Measurements from ENCODE around the gene FGD5.

Gene FGD5

DNA sequence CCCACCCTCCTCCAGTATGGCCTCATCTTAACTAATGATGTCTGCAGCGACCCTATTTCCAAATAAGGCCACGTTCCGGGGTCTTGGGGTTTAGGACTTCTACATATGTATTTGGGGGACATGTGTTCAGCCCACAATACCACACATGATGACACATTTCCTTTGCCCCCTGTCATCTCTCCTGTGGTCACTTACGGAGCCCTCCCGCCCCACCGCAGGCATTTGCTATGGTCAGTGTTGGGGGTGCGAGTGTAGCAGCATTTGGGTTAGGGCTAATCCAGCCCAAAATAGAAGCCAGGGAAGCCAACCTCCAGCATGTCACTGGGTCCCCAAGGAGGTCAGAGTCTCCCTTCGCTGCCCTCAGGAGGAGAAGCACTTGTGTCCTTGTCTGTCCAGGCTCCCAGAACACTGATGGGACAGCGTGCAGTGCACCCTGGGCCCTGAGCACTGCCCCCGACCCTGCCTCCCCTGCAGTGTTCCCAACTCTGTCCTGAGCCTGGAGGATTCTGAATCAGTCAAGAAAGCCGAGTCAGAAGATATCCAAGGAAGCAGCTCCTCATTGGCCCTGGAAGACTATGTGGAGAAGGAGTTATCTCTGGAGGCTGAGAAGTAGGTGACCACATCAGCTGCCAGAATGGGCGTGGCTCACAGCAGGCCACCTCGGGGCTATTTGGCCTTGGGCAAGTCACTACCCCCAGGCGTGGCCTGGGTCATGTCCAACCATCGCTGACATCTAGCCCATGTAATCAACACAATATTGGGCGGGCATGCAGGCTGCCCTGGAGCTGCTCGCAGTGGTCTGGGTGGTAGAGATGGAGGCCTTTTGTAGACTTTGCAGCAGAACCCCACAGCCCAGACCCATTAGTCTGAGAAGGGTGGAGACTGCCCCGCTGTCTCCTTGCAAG is 46.9 kb upstream of the FGD5 start:
- H3F3A ChIP-seq (ENCODE audit: control insufficient read depth, insufficient read depth) = no peaks in the 10 kb centered on the region
- no peaks in the 10 kb centered on the region for H3K36me3 ChIP-seq (ENCODE audit: control insufficient read depth, low read length)
- no peak overlapping the region for H3K4me2 ChIP-seq (ENCODE audit: low read length)
- H3K79me2 ChIP-seq (ENCODE audit: control insufficient read depth, low read length) = no peaks in the 10 kb centered on the region
- H3K27me3 ChIP-seq (ENCODE audit: control insufficient read depth, low read length) = no peaks in the 10 kb centered on the region
- TF ChIP-seq EZH2phosphoT487 (IDR thresholded peaks at IDR 0.05; ENCODE audit: borderline replicate concordance, low read length) (no peak), CTCF (IDR thresholded peaks at IDR 0.05; ENCODE audit: low read depth, low read length, poor library complexity, severe bottlenecking) (no peak)
- no peak overlapping the region for H3K27ac ChIP-seq (ENCODE audit: low read depth, low read length)
- no peaks in the 10 kb centered on the region for H3K9me3 ChIP-seq (ENCODE audit: control insufficient read depth, insufficient read depth, low read length)
- no peak overlapping the region for H3K4me3 ChIP-seq (ENCODE audit: low read length)
- H3K9me2 ChIP-seq (replicated peaks; ENCODE audit: control insufficient read depth, low read length) = no peaks in the 10 kb centered on the region
- peaks cover 18% of the 10 kb centered on the region for H3K4me1 ChIP-seq (ENCODE audit: control insufficient read depth, low read length)
- no peaks in the 10 kb centered on the region for H4K20me1 ChIP-seq (ENCODE audit: control insufficient read depth, insufficient read depth, low read depth, low read length)

DNA sequence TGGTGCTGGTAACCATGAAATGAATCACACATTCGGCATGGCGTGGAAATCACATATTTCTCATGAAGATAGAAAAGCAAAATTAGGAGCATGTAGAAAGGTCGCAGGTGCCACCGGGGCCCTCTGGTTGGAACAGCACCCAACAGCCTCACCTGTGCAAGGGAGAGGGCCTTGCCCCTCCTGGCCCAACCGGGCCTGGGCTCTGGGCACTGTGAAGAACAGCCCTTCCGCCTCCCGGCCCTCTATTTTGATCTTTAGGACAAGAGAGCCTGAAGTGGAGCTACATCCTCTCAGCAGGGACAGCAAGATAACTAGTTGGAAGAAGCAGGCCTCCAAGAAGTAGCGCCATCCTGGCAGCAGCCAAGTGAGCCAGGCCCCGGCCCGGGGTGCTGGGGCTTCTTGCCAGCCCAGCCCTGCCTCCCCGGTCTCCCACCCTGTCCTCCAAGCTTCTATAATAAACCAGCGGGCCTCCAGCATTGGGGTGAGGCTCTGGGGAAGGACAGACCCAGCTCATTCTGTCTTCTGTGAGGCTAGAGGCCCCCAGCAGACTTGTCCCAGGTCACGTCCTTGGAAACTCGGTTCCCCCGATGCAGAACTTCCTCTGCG is 46.1 kb upstream of the FGD5 start:
- Histone ChIP-seq H3K4me2 (ENCODE audit: low read length) (no peak overlapping the region), H3K9me3 (ENCODE audit: control insufficient read depth, insufficient read depth, low read length) (no peaks in the 10 kb centered on the region), H3K27me3 (ENCODE audit: control insufficient read depth, low read length) (no peaks in the 10 kb centered on the region), H3K4me1 (ENCODE audit: control insufficient read depth, low read length) (peaks cover 12% of the 10 kb centered on the region), H3F3A (ENCODE audit: control insufficient read depth, insufficient read depth) (no peaks in the 10 kb centered on the region), H4K20me1 (ENCODE audit: control insufficient read depth, insufficient read depth, low read depth, low read length) (no peaks in the 10 kb centered on the region), H3K27ac (ENCODE audit: low read depth, low read length) (no peak overlapping the region), H3K9me2 (replicated peaks; ENCODE audit: control insufficient read depth, low read length) (no peaks in the 10 kb centered on the region), H3K4me3 (ENCODE audit: low read length) (no peak overlapping the region), H3K79me2 (ENCODE audit: control insufficient read depth, low read length) (no peaks in the 10 kb centered on the region), H3K36me3 (ENCODE audit: control insufficient read depth, low read length) (no peaks in the 10 kb centered on the region)
- TF ChIP-seq EZH2phosphoT487 (IDR thresholded peaks at IDR 0.05; ENCODE audit: borderline replicate concordance, low read length) (no peak), CTCF (IDR thresholded peaks at IDR 0.05; ENCODE audit: low read depth, low read length, poor library complexity, severe bottlenecking) (no peak)

GRCh38 chr3:14773281-14773680 is 45.5 kb upstream of the FGD5 start:
- Histone ChIP-seq H3K27me3 (ENCODE audit: control insufficient read depth, low read length) (no peaks in the 10 kb centered on the region), H3K9me2 (replicated peaks; ENCODE audit: control insufficient read depth, low read length) (no peaks in the 10 kb centered on the region), H3K79me2 (ENCODE audit: control insufficient read depth, low read length) (no peaks in the 10 kb centered on the region), H3K4me2 (ENCODE audit: low read length) (no peak overlapping the region), H3K27ac (ENCODE audit: low read depth, low read length) (no peak overlapping the region), H3K4me1 (ENCODE audit: control insufficient read depth, low read length) (peaks cover 12% of the 10 kb centered on the region), H3K36me3 (ENCODE audit: control insufficient read depth, low read length) (no peaks in the 10 kb centered on the region), H3F3A (ENCODE audit: control insufficient read depth, insufficient read depth) (no peaks in the 10 kb centered on the region), H4K20me1 (ENCODE audit: control insufficient read depth, insufficient read depth, low read depth, low read length) (no peaks in the 10 kb centered on the region), H3K4me3 (ENCODE audit: low read length) (no peak overlapping the region), H3K9me3 (ENCODE audit: control insufficient read depth, insufficient read depth, low read length) (no peaks in the 10 kb centered on the region)
- no peak for TF ChIP-seq CTCF (IDR thresholded peaks at IDR 0.05; ENCODE audit: low read depth, low read length, poor library complexity, severe bottlenecking)
- TF ChIP-seq EZH2phosphoT487 (IDR thresholded peaks at IDR 0.05; ENCODE audit: borderline replicate concordance, low read length) = no peak
